Testis (tissue), 3 donors: ENCODE measurements around the gene PMEPA1. TPM values are rescaled to one million over a fixed set of nuclear protein-coding genes. Genes with fewer than 3 reads are reported as not detected.

ENCODE experiments used
- DNase-seq: peaks from one replicate; pipeline ENCODE4 v3.0.0-alpha.2; 2019
- H3K27ac ChIP-seq, 2 donors: fragments of 200-600 bp; sonication (generic); one replicate each; pipeline ENCODE4 v1.5.1; 2019
- H3K27me3 ChIP-seq: fragments of 200-600 bp; sonication (generic); one replicate; pipeline ENCODE4 v1.5.1; 2019
- H3K36me3 ChIP-seq: fragments of 200-600 bp; sonication (generic); one replicate; pipeline ENCODE4 v1.5.1; 2017; ENCODE audit warnings: low read depth; ENCODE audit errors: missing control alignments
- H3K4me1 ChIP-seq: fragments of 200-600 bp; sonication (generic); one replicate; pipeline ENCODE4 v1.5.1; 2019
- H3K4me3 ChIP-seq, 2 donors: fragments of 200-600 bp; sonication (generic); one replicate each; pipeline ENCODE4 v1.5.1; 2017 to 2019
- H3K9me3 ChIP-seq: fragments of 200-600 bp; sonication (generic); one replicate; pipeline ENCODE4 v1.5.1; 2017
- POLR2A ChIP-seq: fragments of 450-650 bp; IDR thresholded peaks from one replicate; pipeline ENCODE4 v1.6.1; 2017; ENCODE audit warnings: antibody characterized with exemption, mild to moderate bottlenecking, moderate library complexity
- whole genome bisulfite sequencing, 2 donors: methylation state at CpG; one replicate each; pipeline ENCODE4 v1.1.5; 2018; 5-methylcytosine and 5-hydroxymethylcytosine counted together
- intact Hi-C: fragments of 100-400 bp; cut with DNase I; formaldehyde crosslinking; loops from one replicate; pipeline ENCODE4 v1.15.1; 2023; ENCODE audit warnings: low total_unique reads
- polyA plus RNA-seq: library from polyadenylated mRNA; stranded (reverse); fragments of 350-450 nt; fragmentation: Illumina TruSeq; extraction: RNeasy Lipid Tissue Mini Kit (QIAGEN cat#74804); gene quantifications from one replicate; pipeline ENCODE4 v1.2.3, GENCODE V29; 2014; ENCODE audit warnings: low read depth, low replicate concordance; ENCODE audit not compliant: insufficient read depth
- total RNA-seq, 2 donors: library from RNA; depleted of rRNA; stranded (reverse); fragments of >200 nt; gene quantifications; one replicate each; pipeline ENCODE4 v1.2.3, GENCODE V29; 2016
- TF ChIP-seq, protein P1 (sequence below), 3 experiments: fragments of 450-650 bp in 2 of 3; fragments of 200-600 bp in 1 of 3; sonication (generic) in 1 of 3; IDR thresholded peaks; one replicate each; pipeline ENCODE4 v1.5.1; 2016 to 2019; ENCODE audit warnings: antibody characterized with exemption in 3 of 3, mild to moderate bottlenecking in 2 of 3, moderate library complexity in 1 of 3

The PMEPA1 gene
- total and polyA plus RNA-seq, 3 donors from 2014 or later = 8.1 to 16.8 (median 12.1) TPM

DNA sequence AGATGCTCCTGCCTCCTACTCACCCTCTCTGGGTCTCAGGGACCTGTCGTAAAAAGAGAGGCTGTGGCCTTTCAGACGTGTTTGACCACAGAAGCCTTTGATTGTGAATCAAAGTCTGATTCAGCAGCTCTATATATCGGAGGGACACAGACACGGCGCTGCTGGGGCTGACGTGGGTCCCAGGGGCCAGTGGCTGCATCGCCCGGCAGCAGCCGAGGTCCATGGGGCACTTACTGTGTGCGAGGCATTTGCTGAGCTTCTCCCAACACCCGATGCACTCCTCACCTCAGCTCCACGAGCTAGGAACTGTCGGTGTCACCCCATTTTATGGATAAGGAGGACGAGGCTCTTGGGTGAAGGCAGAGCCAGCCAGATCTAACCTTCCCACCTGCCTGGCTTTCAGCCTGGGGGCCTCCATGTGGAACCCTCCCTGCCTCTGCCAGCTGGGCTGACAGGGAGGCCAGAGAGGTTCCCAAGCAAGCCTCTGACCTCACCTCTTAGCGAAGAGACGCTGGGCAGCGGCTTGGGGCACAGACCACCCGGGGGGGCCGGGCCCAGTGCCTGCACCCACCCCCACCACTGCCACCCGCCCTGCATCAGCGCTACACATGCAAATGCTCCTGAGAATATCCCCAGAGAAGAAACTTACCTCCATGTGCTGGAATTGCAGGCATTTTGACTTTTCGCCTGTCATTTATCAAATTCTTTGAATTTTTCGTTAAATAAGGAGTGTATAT lies 19.9 kb downstream of the PMEPA1 start:
- TF ChIP-seq, protein P1, sequence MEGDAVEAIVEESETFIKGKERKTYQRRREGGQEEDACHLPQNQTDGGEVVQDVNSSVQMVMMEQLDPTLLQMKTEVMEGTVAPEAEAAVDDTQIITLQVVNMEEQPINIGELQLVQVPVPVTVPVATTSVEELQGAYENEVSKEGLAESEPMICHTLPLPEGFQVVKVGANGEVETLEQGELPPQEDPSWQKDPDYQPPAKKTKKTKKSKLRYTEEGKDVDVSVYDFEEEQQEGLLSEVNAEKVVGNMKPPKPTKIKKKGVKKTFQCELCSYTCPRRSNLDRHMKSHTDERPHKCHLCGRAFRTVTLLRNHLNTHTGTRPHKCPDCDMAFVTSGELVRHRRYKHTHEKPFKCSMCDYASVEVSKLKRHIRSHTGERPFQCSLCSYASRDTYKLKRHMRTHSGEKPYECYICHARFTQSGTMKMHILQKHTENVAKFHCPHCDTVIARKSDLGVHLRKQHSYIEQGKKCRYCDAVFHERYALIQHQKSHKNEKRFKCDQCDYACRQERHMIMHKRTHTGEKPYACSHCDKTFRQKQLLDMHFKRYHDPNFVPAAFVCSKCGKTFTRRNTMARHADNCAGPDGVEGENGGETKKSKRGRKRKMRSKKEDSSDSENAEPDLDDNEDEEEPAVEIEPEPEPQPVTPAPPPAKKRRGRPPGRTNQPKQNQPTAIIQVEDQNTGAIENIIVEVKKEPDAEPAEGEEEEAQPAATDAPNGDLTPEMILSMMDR (IDR thresholded peaks at IDR 0.05) = no peak
- no peak for TF ChIP-seq POLR2A
- H3K27ac ChIP-seq = no peak overlapping the region
- no peaks in the 10 kb centered on the region for H3K27me3 ChIP-seq
- intact Hi-C loops = no loop called here
- peaks cover 12% of the 10 kb centered on the region for H3K4me1 ChIP-seq
- DNase-seq = no peak
- 83 to 86% methylated on average over 20 to 23 of the region's 23 CpGs for WGBS, 2 donors
- H3K4me3 ChIP-seq = no peak overlapping the region
- H3K36me3 ChIP-seq = no peaks in the 10 kb centered on the region
- no peaks in the 10 kb centered on the region for H3K9me3 ChIP-seq

DNA sequence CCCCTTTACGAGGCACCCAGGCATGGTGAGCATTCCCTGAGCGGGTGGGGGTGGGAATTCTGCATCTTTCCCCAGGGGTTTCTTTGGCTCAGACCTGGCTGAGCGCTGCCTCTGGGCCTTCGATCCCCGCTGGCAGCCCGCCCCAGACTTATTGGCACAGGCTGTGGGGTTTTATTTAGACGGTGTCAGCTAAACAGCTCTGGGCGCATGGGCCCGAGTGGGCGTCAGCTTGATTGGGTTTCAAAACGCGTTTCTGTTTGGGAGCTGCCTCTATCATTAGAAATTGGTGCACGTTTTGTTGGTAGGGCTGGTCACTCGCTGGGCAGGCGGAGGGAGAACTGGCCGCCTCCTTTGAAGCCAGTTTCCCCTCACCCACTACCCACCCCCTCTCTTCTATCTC lies 21.0 kb downstream of the PMEPA1 start:
- no peak overlapping the region for H3K4me3 ChIP-seq
- WGBS, 2 donors = 66 to 81% methylated on average over 16 of the region's 16 CpGs
- TF ChIP-seq, protein P1 (IDR thresholded peaks at IDR 0.05) = no peak
- TF ChIP-seq POLR2A = no peak
- H3K4me1 ChIP-seq = peaks cover 14% of the 10 kb centered on the region
- H3K36me3 ChIP-seq = no peaks in the 10 kb centered on the region
- H3K27me3 ChIP-seq = no peaks in the 10 kb centered on the region
- H3K9me3 ChIP-seq = no peaks in the 10 kb centered on the region
- intact Hi-C loops = no loop called here
- no peak overlapping the region for H3K27ac ChIP-seq
- no peak for DNase-seq

DNA sequence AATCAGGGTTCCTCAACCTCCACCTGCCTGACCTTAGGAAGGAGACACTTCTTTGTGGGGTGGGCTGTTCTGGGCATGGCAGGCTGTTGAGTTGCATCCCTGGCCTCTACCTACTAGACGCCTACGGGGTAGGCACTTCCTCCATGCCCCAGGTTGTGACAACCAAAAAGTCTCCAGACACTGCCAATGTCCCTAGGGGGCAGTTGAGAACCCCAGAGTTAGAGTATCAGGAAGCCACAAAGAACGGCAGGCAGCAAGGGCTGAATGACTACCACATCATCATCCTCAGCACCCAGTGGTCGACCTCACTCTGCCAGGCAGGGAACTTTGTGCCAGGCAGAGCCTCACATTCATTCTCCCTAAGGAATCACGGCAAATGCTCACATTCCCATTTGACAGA lies 21.5 kb downstream of the PMEPA1 start:
- DNase-seq = no peak
- no peaks in the 10 kb centered on the region for H3K9me3 ChIP-seq
- intact Hi-C loops = no loop called here
- WGBS, 2 donors = 84 to 87% methylated on average over 5 of the region's 5 CpGs
- H3K4me1 ChIP-seq = peaks cover 14% of the 10 kb centered on the region
- H3K36me3 ChIP-seq = no peaks in the 10 kb centered on the region
- no peaks in the 10 kb centered on the region for H3K27me3 ChIP-seq
- no peak for TF ChIP-seq POLR2A
- TF ChIP-seq, protein P1 (IDR thresholded peaks at IDR 0.05) = no peak
- H3K4me3 ChIP-seq = no peak overlapping the region
- no peak overlapping the region for H3K27ac ChIP-seq

DNA sequence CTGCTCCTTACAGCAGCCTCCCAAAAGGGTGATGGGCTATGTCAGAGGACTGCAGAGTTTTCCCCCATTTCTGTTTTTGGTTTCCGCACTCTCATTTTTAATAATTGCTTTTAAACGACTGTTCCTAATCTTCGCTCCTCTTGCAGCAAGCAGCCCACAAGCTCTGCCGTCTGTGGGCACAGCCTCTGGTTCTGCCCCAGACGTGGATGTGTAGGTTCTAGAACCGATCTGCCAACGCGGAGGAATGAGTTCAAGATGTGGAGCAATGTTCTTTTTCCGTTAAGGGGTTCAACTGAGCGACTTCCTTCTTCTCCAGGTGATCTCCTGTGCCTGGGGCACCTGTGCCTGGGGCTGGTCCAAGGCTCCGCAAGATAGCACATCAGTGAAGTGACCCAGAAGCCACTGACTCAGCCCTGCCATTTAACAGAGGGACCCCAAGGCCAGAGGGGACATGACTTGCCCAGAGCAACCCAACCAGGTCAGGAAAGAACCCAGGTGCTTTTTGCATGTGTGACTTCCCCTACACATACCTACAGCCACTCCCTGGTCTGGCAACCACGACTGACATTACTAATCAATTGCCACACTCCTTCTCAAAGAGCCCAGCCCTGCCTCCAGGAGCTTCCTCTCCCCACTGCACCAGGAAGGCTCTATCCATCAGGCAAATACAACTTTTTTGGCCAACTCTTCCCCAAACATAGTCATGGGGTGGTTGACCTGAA lies 22.7 kb downstream of the PMEPA1 start:
- H3K4me3 ChIP-seq = no peak overlapping the region
- no peak for DNase-seq
- H3K36me3 ChIP-seq = no peaks in the 10 kb centered on the region
- TF ChIP-seq, protein P1 (IDR thresholded peaks at IDR 0.05) = no peak
- no peak for TF ChIP-seq POLR2A
- no peaks in the 10 kb centered on the region for H3K27me3 ChIP-seq
- H3K27ac ChIP-seq = no peak overlapping the region
- H3K9me3 ChIP-seq = no peaks in the 10 kb centered on the region
- H3K4me1 ChIP-seq = peaks cover 14% of the 10 kb centered on the region
- intact Hi-C loops = no loop called here
- 93 to 95% methylated on average over 12 of the region's 12 CpGs for WGBS, 2 donors
